CD4-positive, alpha-beta T cell (primary cell): ENCODE data around the gene LAMTOR1. TPM values are rescaled to one million over a fixed set of nuclear protein-coding genes. Genes with fewer than 3 reads are reported as not detected.
"Not testable (repeated sequence)": the region's sequence is repeated elsewhere in the genome, so short reads cannot be mapped to it uniquely, and the experiment has no call there.

Experiments used
- ATAC-seq: fragments of 200-7000 bp; cut with Tn5 transposase; one replicate; pipeline ENCODE4 v1.10.0; 2022; ENCODE audit warnings: mild to moderate bottlenecking; ENCODE audit not compliant: poor library complexity
- CTCF ChIA-PET: fragments of 350-600 bp; sonication (Branson Sonifier 250); formaldehyde crosslinking; loops from one replicate; lab custom pipeline; 2021; ENCODE audit warnings: antibody characterized with exemption, inconsistent platforms; lab: Charles Lee
- POLR2A ChIA-PET: fragments of 350-600 bp; sonication (Branson Sonifier 250); formaldehyde crosslinking; loops from one replicate; lab custom pipeline; 2021; ENCODE audit warnings: antibody characterized with exemption, inconsistent platforms; lab: Charles Lee
- DNase-seq, 14 experiments: peaks; one replicate each; pipeline ENCODE4 v3.0.0-alpha.2; 2013 to 2020; ENCODE audit warnings: mixed read lengths in 2 of 14
- H3K27ac ChIP-seq, 2 donors: one replicate each; pipeline versions ENCODE4 v1.5.1 to v1.7.0; 2013; ENCODE audit warnings: low read length in 2 of 2, low read depth in 1 of 2, mild to moderate bottlenecking in 1 of 2
- H3K27me3 ChIP-seq, 2 experiments: 1 replicate in 1 of 2; 2 replicates in 1 of 2; pipeline versions ENCODE4 v1.6.1 to v1.7.0; 2013; ENCODE audit warnings: low read length in 2 of 2, control low read depth in 1 of 2, mild to moderate bottlenecking in 1 of 2, moderate library complexity in 1 of 2; ENCODE audit not compliant: insufficient read depth in 2 of 2, control insufficient read depth in 1 of 2
- H3K36me3 ChIP-seq: one replicate; pipeline ENCODE4 v1.6.1; 2013; ENCODE audit warnings: low read length, control low read depth; ENCODE audit not compliant: insufficient read depth
- H3K4me1 ChIP-seq: one replicate; pipeline ENCODE4 v1.6.1; 2013; ENCODE audit warnings: low read length, control low read depth; ENCODE audit not compliant: insufficient read depth
- H3K4me3 ChIP-seq: one replicate; pipeline ENCODE4 v1.5.1; 2013; ENCODE audit warnings: mild to moderate bottlenecking, low read length, moderate library complexity
- H3K9me3 ChIP-seq, 2 experiments: 1 replicate in 1 of 2; 2 replicates in 1 of 2; pipeline versions ENCODE4 v1.6.1 to v1.7.0; 2013; ENCODE audit warnings: low read length in 2 of 2, mild to moderate bottlenecking in 2 of 2, control low read depth in 1 of 2, moderate library complexity in 1 of 2; ENCODE audit not compliant: control insufficient read depth in 1 of 2, insufficient read depth in 1 of 2
- H3K27ac Mint-ChIP-seq: one replicate; pipeline ENCODE4 v1.8.0; 2020; ENCODE audit warnings: mixed read lengths
- H3K27me3 Mint-ChIP-seq: one replicate; pipeline ENCODE4 v1.8.0; 2021; ENCODE audit warnings: mixed read lengths
- H3K36me3 Mint-ChIP-seq: one replicate; pipeline ENCODE4 v1.8.0; 2021; ENCODE audit warnings: low read depth, mixed read lengths
- H3K4me1 Mint-ChIP-seq: one replicate; pipeline ENCODE4 v1.8.0; 2021; ENCODE audit warnings: low read depth, mixed read lengths
- H3K4me3 Mint-ChIP-seq: one replicate; pipeline ENCODE4 v1.8.0; 2020; ENCODE audit warnings: mild to moderate bottlenecking, mixed read lengths
- H3K9me3 Mint-ChIP-seq: one replicate; pipeline ENCODE4 v1.8.0; 2020; ENCODE audit warnings: mixed read lengths
- CTCF ChIP-seq: fragments of 200-600 bp; IDR thresholded peaks from one replicate; pipeline ENCODE4 v1.8.0; 2022; ENCODE audit warnings: antibody characterized with exemption, mild to moderate bottlenecking
- intact Hi-C, 2 experiments: fragments of 100-400 bp; cut with DNase I in 1 of 2; cut with micrococcal nuclease in 1 of 2; formaldehyde crosslinking; loops; one replicate each; pipeline versions ENCODE4 v1.15.1 to v1.9.0; 2023 to 2025; cut with DNase I, micrococcal nuclease
- total RNA-seq, 174 experiments: library from RNA in 2 of 174; stranded (reverse) in 2 of 174; gene quantifications; one replicate each; pipeline ENCODE4 v1.2.3 and lab custom pipeline; 2021 to 2026

Gene LAMTOR1
- total RNA-seq, 2 experiments from 2014 or later: 29.5 to 30.4 TPM

DNA sequence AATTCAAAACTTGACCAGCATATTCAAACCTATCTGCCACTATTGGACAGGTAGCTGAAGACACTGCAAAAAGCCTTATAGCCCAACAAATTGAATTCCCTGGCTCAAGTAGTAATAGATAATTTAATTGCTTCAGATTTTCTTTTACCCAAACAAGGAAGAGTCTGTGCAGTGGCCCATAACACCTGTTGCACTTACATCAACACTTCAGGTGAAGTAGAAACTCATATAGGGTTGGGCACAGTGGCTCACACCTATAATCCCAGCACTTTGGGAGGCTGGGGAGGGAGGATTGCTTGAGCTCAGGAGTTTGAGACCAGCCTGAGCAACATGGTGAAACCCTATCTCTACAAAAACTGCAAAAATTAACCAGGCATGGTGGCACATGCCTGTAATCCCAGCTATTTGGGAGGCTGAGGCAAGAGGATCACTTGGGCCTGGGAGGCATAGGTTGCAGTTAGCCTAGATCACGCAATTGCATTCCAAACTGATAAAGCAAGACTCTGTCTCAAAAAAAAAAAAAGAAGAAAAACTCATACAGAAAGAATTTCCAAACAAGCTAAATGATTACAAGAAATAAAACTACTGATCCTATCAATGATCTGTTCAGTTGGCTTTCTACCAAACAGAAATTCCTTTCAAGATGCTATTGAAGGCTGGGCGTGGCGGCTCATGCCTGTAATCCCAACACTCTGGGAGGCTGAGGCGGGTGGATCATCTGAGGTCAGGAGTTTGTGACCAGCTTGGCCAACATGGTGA lies 41.9 kb upstream of the LAMTOR1 start:
- H3K9me3 Mint-ChIP-seq: no peaks in the 10 kb centered on the region
- no peak for TF ChIP-seq CTCF
- CTCF ChIA-PET: interaction anchor here (0.7 to 3.2 kb wide), 12 partner anchors 10 to 222 kb away, joined by 3 to 50 read pairs (median 6); partner anchors contain the start of gene ANAPC15
- Histone ChIP-seq H3K36me3 (no peaks in the 10 kb centered on the region), H3K9me3 (no peaks in the 10 kb centered on the region), H3K4me3 (no peak overlapping the region), H3K27me3 (no peaks in the 10 kb centered on the region), H3K4me1 (no peaks in the 10 kb centered on the region), H3K27ac (no peak overlapping the region)
- peaks cover 11% of the 10 kb centered on the region for H3K27me3 Mint-ChIP-seq
- intact Hi-C loops: loop anchor here (1.0 kb wide), 3 partner anchors 120 to 168 kb away; no protein-coding TSS in a partner anchor
- no peak overlapping the region for H3K4me3 Mint-ChIP-seq
- H3K27ac Mint-ChIP-seq: no peak overlapping the region
- H3K4me1 Mint-ChIP-seq: no peaks in the 10 kb centered on the region
- H3K36me3 Mint-ChIP-seq: no peaks in the 10 kb centered on the region
- ATAC-seq: no peak
- POLR2A ChIA-PET: interaction anchor here (1.0 kb wide), 1 partner anchor 119 kb away, joined by 4 read pairs; no protein-coding TSS in a partner anchor
- no peak for DNase-seq

DNA sequence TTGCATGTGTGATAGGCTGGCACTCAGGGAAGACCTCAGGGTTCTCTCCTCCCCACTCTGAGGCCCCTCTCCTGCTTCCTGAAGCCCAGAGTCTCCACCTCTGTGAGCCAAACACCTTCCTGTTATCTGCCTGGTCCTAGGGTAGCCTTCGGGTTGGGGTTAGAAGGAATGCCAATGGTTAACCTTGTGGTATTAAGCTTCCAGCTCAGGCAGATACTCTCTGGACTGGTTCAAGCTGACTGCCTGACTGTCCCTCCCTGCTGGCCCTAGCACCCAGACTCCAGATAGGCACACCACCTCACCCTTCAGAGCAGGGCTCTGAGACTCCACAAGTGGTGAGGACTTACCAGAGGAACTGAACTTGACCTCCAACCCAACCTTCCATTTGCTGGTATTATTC lies 39.4 kb upstream of the LAMTOR1 start:
- not testable (repeated sequence) for H3K36me3 Mint-ChIP-seq

GRCh38 chr11:72142086-72142485 lies 39.0 kb upstream of the LAMTOR1 start:
- H3K27ac ChIP-seq, H3K9me3 Mint-ChIP-seq, H3K4me3 ChIP-seq: not testable (repeated sequence)

More for the DNA sequence above, 39.4 kb upstream of the LAMTOR1 start:
- H3K9me3 ChIP-seq, H3K27ac Mint-ChIP-seq, H3K4me3 Mint-ChIP-seq, ATAC-seq, H3K4me1 ChIP-seq, H3K27me3 ChIP-seq, H3K36me3 ChIP-seq, H3K4me3 ChIP-seq, POLR2A ChIA-PET, H3K27ac ChIP-seq, H3K9me3 Mint-ChIP-seq, DNase-seq, H3K4me1 Mint-ChIP-seq: not testable (repeated sequence)
- intact Hi-C loops: loop anchor here in 1 of 2 experiments (2.0 kb wide), 1 partner anchor 38 kb away; no protein-coding TSS in a partner anchor
- CTCF ChIA-PET: interaction anchor here (1.3 to 2.5 kb wide), 2 partner anchors 52 to 211 kb away, joined by 3 to 13 read pairs; no protein-coding TSS in a partner anchor
- peaks cover 11% of the 10 kb centered on the region for H3K27me3 Mint-ChIP-seq

DNA sequence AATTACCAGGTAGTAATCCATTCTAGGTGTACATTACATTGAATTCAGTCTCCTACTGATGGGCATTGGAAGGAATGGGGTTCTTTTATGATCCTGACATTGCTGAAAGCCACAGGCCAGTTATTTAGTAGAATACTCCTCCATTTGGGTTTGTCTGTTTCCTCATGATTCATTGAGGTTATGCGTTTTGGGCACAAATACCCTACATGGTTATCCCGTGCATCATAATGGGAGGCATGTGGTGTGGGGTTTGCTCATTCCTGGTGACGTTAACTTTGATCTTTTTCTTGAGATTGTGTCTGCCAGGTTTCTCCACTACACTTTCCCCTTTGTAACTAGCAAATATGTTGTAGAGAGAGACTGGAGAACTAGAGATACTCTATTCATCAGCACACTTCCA lies 38.0 kb upstream of the LAMTOR1 start:
- TF ChIP-seq CTCF: no peak
- ChIA-PET CTCF (no interaction called here), POLR2A (no interaction called here)
- Mint-ChIP-seq H3K4me3 (no peak overlapping the region), H3K9me3 (no peaks in the 10 kb centered on the region), H3K27ac (no peak overlapping the region), H3K36me3 (no peaks in the 10 kb centered on the region), H3K27me3 (peaks cover 11% of the 10 kb centered on the region), H3K4me1 (no peaks in the 10 kb centered on the region)
- Histone ChIP-seq H3K4me1 (no peaks in the 10 kb centered on the region), H3K9me3 (peaks cover 0 to under 1% of the 10 kb centered on the region in 2 experiments), H3K27ac (no peak overlapping the region), H3K36me3 (no peaks in the 10 kb centered on the region), H3K4me3 (no peak overlapping the region), H3K27me3 (no peaks in the 10 kb centered on the region)
- ATAC-seq (peak; percentile 25), DNase-seq (peak in 1 of 14 experiments; percentile 4)
- intact Hi-C loops: loop anchor here in 1 of 2 experiments (2.0 kb wide), 1 partner anchor 26 kb away; no protein-coding TSS in a partner anchor

More at GRCh38 chr11:72142086-72142485, 39.0 kb upstream of the LAMTOR1 start:
- H3K36me3 ChIP-seq, H3K27ac Mint-ChIP-seq, H3K4me1 ChIP-seq, ATAC-seq, DNase-seq, H3K4me1 Mint-ChIP-seq, H3K36me3 Mint-ChIP-seq, POLR2A ChIA-PET, H3K27me3 ChIP-seq, H3K9me3 ChIP-seq, H3K4me3 Mint-ChIP-seq, CTCF ChIA-PET: not testable (repeated sequence)
- H3K27me3 Mint-ChIP-seq: peaks cover 11% of the 10 kb centered on the region
- intact Hi-C loops: loop anchor here in 1 of 2 experiments (2.0 kb wide), 1 partner anchor 39 kb away; no protein-coding TSS in a partner anchor
